ENCODE measurements around the gene PPP4R4. TPM values are rescaled to one million over a fixed set of nuclear protein-coding genes. Genes with fewer than 3 reads are reported as not detected.
"Not testable (repeated sequence)": the region's sequence is repeated elsewhere in the genome, so short reads cannot be mapped to it uniquely, and the experiment has no call there.

The PPP4R4 gene
- total RNA-seq, 4 donors from 2014 or later = 0.56 to 8.6 (median 1.7) TPM

DNA sequence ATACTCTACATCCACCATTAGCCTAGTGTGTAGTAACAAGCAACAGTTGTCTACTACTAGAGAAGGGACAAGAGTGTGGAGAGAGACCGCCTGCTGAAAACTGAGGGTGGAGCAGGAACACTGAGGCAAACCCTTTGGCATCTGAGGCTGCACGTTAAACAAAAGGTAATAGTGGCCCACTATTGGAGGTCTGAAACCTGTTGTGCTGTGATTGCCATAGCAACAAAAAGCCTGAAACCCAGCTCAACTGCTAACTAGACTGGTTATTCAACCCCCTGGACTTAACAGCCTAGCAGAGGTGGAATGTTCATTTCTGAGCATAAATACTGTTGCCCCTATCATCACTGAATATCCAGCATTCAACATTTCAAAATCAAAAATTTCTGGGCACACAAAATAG lies 43.0 kb downstream of the PPP4R4 start:
- intact Hi-C loops (cut with DNase I; ENCODE audit: low total_unique reads) = no loop called here
- 78 to 80% methylated on average over 2 of the region's 2 CpGs for WGBS, 2 donors
- DNase-seq (ENCODE audit: low spot score in 2 of 2) = no peak
- H3K4me3 ChIP-seq (ENCODE audit: low read depth, poor library complexity, severe bottlenecking) = no peak overlapping the region
- TF ChIP-seq CTCF (IDR thresholded peaks at IDR 0.05) (no peak), POLR2A (IDR thresholded peaks at IDR 0.05) (no peak)

GRCh38 chr14:94218198-94218886 lies 44.2 kb downstream of the PPP4R4 start:
- intact Hi-C loops (cut with DNase I; ENCODE audit: low total_unique reads); DNase-seq (ENCODE audit: low spot score in 2 of 2); H3K4me3 ChIP-seq (ENCODE audit: low read depth, poor library complexity, severe bottlenecking): not testable (repeated sequence)
- whole genome bisulfite sequencing, 2 donors = 82 to 87% methylated on average over 45 to 47 of the region's 47 CpGs

DNA sequence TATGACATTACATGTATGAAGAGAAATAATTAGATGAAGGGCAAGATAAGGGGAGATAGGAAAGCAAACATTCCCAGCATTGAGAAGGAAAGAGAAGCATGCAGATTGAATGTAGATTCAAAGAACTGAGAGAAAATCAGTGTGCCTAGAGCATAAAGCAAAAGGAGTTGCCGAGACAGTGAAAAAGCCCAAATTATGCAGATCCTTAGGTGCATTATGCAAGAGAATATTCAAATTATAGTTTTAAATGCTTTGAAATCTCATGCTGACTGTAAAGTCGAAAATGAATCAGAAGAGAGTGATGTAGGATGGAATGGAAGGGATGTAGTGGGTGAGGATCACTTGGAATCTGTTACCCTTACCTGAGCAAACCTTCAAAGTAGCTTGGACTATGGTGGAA lies 49.9 kb downstream of the PPP4R4 start:
- TF ChIP-seq POLR2A (IDR thresholded peaks at IDR 0.05) (no peak), CTCF (IDR thresholded peaks at IDR 0.05) (no peak)
- no peak overlapping the region for H3K4me3 ChIP-seq (ENCODE audit: low read depth, poor library complexity, severe bottlenecking)
- no peak for DNase-seq (ENCODE audit: low spot score in 2 of 2)
- intact Hi-C loops (cut with DNase I; ENCODE audit: low total_unique reads) = no loop called here
- 84 to 85% methylated on average over 2 of the region's 2 CpGs for WGBS, 2 donors

GRCh38 chr14:94225460-94226378 lies 51.6 kb downstream of the PPP4R4 start:
- H3K4me3 ChIP-seq (ENCODE audit: low read depth, poor library complexity, severe bottlenecking) = no peak overlapping the region
- DNase-seq (ENCODE audit: low spot score in 2 of 2) = no peak
- TF ChIP-seq POLR2A (IDR thresholded peaks at IDR 0.05) (no peak), CTCF (IDR thresholded peaks at IDR 0.05) (no peak)
- 36 to 41% methylated on average over 2 of the region's 2 CpGs for WGBS, 2 donors
- intact Hi-C loops (cut with DNase I; ENCODE audit: low total_unique reads) = no loop called here

DNA sequence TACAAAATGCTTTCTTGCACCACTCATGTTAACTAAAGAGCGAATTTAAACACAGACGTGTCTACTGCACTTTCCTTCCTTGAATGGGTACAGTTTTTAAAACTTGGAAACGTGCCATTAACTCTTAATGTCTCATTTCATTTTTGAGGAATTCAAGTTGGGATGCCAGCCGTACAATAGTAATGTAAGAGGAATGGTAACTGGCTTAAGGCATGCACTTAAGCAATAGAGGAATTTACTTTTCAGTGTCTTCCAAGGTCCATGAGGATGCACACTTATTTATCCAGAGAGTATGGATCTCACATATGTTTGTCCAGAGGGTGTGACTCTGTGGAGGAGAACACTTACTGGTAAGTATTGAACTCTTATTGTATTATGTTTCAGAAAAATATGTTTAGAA lies 52.9 kb downstream of the PPP4R4 start:
- intact Hi-C loops (cut with DNase I; ENCODE audit: low total_unique reads) = no loop called here
- no peak overlapping the region for H3K4me3 ChIP-seq (ENCODE audit: low read depth, poor library complexity, severe bottlenecking)
- DNase-seq (ENCODE audit: low spot score in 2 of 2) = no peak
- TF ChIP-seq CTCF (IDR thresholded peaks at IDR 0.05) = no peak
- TF ChIP-seq POLR2A (IDR thresholded peaks at IDR 0.05) = no peak
- WGBS, 2 donors = 59 to 60% methylated on average over 4 of the region's 4 CpGs

- intact Hi-C loops (cut with DNase I; ENCODE audit: low total_unique reads) = no loop called here
Measured at GRCh38 chr14:94237046-94237445, 62.9 kb downstream of the PPP4R4 start.

More at GRCh38 chr14:94237046-94237445, 62.9 kb downstream of the PPP4R4 start:
- no peak for DNase-seq (ENCODE audit: low spot score in 2 of 2)
- TF ChIP-seq CTCF (IDR thresholded peaks at IDR 0.05) (no peak), POLR2A (IDR thresholded peaks at IDR 0.05) (no peak)
- no peak overlapping the region for H3K4me3 ChIP-seq (ENCODE audit: low read depth, poor library complexity, severe bottlenecking)

Data from lower leg skin (tissue), 4 donors.